AG20443 (cell line): ENCODE data around the gene IGSF11.

Source experiments
- DNase-seq: peaks from one replicate; pipeline ENCODE4 v3.0.0; 2012; ENCODE audit warnings: low spot score, mixed read lengths

Gene IGSF11

DNA sequence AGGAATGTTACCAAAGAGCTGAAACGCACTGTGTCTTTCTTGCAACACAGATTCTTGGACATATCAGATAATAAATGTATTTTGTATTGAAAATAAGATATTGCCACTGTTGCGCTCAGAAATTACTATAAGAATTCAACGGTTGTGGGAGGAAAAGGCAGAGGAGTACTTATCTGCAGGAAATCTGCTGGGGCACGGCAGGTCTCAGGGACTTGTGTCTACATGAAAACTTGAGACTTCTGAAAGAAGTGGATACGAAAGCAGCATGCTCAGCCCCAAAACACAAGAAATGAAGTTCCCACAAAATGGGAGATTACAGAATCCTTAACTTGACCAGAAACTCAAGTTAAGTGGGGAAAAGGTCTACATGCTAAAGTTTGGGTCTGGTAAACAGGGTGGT, 86.5 kb downstream of the IGSF11 start:
- no peak for DNase-seq

DNA sequence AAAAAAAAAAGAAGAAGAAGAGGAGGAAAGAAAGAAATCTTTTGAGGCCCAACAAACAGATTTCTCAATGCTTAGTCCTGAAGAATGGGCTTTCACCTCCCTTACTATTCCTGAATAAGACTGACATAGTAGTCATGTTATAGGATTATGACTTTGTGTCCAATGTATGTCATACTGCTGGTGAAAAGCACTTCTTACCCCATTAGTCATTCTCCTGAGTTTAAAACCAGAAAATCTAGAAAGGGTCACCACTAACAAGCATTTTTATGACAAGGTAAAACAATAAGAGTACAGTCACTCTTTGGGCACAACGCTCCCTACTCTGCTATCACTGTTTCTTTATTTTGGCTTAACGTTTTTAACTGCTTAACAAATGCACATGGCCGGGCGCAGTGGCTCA, 88.2 kb downstream of the IGSF11 start:
- DNase-seq: no peak

DNA sequence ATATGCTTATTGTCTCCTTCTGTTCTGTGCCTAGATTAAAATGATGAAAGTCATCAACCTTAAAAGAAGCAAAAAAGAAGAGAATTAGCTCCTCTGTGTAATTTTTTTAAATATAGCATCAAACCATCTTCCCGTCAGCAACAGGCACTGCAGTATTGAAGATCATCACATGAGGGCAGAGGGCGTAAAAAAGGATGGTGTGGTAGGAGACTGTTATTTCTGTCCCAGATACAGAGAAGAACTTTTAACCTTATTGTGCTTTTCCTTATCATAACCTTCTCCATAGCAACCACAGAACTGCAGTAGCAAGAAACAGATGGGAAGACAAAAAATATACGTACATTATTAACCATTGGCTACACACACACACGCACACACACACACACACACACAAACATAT, 88.8 kb downstream of the IGSF11 start:
- no peak for DNase-seq

DNA sequence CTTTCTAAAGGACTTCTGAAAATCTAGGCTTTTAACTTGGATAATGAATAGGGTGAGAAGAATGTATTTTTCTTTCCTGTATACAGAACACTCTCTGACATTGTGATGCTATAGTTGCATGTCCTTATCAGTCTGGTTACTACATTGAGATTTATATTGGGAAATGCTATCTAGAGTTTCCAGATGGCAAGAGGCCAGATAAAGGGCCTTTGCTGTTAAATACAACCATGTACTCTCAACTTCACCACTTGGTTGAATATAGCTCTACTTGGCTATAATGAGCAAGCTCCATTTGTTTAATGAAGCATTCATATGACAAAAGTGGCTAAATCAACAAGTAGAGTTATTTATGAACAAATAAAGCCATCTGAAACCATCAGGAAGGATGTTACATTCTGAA, 91.0 kb downstream of the IGSF11 start:
- no peak for DNase-seq

DNA sequence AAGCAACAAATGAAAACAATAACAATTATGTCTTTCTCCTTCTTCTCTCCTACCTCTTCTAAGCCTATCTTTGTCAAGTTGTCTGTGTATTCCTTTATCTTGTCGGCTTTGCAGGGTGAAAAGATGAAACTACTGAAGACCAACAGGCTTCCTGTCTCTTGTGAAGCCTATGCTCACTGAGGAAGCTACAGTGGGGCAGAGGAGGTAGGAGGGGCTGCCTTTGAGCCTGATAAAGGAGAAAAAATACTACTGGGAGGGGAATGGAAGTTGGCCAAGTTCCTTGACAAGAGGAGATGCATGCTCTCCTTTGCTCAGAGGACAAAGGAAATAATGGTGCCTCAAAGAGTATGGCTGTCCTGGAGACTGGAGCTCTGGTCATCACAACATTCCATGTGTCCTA, 92.0 kb downstream of the IGSF11 start:
- no peak for DNase-seq

DNA sequence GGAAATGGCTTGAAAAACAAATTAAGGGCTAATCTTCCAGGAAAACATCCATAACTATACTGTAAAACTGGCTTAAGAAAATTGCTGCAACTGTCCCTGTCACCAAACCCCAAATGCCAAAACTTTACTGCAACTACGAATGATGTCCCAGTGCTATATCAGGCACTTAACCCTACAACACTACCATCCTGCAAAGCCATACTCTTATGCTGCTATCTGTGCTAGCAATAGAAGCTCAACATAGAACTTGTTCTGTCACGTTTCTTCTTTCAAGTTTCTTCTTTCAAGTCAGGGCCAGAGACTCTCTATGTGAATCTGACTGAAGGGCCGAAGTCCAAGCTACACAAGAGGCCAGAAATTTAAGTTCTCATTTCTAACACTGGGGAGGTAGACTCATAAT, 92.5 kb downstream of the IGSF11 start:
- DNase-seq: no peak

DNA sequence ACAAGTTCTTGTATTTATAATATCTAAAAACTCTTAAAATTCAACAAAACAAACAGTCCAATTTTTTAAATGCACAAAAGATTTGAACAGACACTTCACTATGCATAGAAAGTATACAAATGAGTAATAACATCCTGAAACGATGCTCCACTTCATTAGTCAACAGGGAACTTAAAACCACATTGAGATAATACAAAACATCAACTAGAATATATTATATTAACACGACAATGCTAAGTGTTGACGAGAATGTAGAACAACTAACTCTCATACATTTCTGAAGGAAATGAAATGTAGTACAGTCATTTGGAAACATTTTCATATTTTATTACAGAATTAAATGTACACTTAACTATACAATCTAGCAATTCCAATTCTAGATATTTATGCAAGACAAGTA, 93.4 kb downstream of the IGSF11 start:
- no peak for DNase-seq

DNA sequence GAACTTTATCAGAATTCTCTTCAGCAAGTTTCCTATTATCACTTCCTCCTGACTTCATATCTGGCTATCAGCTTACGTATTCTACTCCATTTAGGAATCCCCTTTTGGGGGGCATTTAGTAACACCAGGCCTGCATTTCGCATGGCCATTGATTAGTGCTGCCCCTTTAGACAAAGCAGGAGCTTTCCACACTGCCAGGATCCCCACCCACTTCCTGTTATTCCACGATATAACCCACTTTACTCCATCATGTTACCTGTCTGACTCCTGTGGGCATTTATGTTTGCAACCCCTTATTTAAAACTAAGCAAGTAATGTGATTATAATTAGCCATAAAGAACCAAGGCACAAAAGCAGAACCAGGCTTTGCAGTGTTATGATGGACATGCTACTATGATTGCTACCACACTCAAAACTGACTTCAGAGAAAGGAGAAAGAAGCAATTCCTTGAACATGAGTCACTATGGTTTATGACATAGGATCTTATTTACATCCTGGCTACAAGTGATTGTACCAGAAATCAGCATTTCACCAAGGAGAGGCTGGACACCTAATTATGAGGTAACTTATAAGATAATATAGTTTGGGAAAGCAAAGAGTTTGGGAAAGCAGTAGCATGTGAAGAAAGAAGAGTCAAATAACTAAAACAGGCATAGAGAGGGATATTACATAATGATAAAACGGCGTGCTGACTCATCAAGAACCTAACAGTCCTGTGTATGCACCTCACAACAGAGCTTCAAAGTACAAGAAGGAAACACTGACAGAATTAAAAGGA, 96.3 kb downstream of the IGSF11 start:
- no peak for DNase-seq

DNA sequence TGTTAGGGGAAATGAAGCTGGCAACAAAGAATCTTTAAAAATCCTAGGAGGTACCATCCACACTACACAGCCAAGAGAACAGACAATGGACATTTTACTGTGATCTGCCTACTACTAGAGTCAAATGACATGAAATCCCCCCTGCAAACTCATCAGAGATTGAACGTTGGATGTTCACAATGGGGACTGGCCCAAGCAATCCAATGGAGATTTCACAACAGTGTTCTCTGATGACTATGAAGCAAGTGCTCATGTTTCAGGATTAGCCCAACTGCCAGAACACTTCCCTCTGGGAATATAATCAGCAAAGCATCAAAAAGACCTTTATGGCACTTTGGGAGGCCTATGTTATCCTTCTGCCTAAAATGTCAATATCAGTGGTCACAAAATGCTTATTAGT, 97.8 kb downstream of the IGSF11 start:
- no peak for DNase-seq

DNA sequence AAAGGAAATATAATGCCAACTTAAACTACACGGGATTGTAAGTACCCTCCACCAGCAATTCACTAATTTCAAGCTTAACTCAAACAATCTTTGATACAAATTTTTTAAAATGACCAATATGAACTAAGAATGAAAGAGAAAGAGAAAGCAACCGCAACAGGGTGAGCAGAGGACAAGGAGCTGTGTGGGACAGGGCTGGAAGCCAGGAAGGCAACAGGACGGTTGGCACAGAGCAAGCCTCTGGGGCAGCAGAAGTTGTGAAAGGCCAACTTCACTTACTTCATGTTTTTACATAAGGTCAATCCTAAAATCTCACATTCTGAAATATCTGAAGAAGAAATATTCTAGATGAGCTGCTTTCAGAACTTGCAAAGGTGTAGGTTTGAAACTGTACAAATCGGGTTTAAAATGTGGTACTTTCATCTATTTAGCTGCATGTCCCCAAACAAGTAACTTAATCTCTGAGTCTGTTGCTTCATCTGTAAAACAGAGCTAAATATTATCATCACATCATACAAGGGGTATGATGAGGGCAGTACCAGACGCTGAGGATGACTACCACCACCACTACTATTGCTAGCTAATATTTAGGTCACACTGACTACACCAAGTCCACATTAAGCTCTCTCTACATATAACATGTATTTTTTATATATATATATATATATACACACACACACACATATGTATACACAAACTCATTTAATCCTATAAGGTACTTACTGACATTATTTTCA, 101.7 kb downstream of the IGSF11 start:
- peak; percentile 24 for DNase-seq

DNA sequence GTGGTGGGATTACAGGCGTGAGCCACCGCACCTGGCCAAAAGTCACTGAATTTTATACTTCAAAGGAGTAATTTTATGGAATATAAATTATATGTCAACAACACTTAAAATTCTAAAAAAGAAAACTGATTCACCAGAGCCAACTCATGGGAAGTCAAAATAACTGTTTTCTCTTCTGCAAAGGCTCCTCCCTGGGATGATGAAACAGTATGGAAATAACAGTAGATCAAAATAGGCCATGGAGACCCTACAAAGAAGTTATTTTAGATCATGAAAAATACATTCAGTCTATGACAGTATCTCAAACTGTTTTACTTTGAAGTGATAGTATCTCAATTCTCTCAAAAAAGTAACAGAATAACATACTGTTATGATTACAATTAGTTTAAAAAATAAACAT, 102.7 kb downstream of the IGSF11 start:
- DNase-seq: no peak

DNA sequence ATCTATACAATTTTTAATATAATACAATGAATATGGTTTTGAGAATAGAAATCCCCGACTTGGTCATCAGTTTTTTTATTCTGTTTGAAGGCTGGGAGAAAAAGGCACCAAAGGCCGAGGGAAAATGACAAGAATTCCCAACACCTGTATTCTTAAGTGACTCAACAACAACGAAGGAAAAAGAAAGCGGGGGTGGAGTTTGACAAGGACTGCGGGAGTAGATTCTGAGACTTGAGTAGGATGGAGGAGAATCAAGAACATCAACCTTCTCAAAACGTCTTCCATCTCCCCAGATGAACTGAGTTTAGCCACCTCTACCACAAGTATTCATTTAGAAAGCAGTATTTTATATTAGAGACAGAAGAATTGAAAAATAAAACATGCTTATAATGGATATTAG, 107.2 kb downstream of the IGSF11 start:
- DNase-seq: no peak

DNA sequence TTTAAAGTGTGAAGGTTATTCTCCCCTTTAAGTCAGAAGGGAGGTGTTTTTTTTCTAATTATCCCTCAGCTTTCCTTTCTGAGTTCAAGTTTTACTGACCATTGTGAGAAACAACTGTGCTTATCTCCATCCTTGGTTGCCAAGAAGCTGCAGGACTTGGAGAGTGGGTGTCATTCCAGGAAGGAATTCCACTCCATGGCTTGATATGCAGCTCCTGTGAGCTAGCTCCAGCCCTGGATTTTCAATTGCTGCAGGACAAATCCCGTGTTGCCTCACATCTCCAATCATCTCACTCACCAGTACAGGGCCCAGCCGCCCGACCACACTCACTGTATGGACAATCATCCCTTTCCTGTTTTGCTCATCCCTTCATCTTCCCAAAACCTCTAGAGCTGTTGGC, 122.5 kb downstream of the IGSF11 start:
- DNase-seq: no peak

DNA sequence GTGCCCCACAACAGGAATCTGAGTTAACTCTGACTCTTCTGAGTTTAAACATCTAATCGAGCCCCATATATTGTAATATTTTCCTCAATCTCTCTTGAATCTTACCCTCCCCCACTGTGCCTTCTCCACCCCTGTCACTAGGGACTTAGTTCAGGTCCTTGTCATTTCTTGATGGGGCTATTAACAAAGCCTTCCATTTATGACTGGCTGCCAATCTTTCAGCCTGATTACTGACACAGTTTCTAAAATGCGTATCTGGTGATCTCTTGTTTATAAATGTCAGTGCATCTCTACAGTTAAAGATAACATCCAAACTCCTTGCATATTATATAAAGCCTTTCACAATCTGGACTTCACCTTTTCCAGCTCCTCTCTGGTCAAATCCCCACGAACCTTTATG, 124.3 kb downstream of the IGSF11 start:
- DNase-seq: no peak

DNA sequence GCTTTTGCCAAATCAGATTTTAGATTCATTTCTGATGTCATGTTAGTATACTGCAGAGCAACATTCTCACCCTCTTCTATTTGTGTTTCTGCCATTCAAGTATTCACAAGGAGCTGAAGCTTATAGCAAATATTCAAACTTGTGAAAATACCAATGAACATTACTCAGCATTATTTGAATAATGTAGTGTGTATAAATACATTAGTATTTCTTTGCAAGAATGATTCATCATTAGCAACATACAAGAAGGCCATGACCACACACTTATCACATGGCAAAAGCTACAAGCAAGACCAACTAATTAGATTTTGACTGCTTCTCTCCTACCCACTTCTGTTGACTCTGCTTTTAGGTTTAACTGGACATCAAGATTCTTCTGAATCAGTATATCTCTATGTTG, 124.9 kb downstream of the IGSF11 start:
- no peak for DNase-seq

DNA sequence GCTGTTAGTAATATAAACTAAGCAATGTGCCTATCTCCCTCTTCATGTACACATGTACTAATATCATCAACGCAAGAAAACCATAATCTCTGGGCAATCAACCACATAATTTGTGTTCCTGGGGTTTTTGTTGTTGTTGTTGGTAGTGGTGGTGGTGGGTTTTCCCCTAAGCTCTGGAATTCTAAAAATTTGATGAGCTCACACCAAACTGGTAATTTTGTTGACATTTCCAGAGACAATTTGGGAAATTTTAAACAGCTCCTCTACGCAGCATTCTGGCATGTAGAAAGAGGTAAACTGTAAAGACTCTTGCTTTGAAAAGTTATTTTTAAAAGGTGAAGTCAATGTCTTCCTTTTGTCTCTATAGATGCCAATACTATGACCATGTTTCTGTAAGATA, 126.7 kb downstream of the IGSF11 start:
- DNase-seq: no peak

DNA sequence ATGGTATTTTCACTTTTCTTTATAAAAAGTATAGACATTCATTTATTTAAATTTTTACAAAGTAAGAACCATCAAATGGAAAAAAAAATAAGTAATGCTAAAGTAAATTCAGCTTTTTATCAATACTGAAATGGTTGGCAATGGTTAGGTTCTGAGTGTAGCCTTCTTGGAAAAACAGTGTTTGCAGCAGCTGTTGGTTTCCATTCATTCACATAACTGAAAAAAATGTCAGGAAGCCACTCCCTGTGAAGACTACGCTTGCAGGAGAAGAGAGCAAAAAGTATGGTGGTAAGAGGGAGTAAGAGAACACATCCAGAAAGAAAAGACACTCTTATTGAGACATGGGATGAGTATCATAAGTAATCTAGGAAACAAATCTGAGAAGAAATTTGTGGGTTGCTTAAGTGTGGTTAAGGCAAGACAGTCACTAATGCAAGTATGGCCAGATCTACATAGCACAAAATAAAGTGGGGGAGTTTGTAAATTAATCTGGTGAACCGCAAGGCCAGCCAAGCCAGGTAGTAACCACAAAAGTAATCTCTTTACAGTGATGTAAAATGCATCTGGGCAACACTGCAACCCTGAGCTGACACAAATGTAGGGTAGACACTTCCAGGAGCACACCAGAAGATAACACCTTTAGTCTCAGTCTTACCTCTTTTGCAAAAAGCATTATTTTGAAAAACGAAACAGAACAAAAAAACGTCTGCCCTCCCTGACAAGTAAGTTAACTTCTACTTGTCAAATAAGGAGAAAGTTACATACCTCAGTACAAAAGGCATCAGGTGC, 133.7 kb downstream of the IGSF11 start:
- no peak for DNase-seq

DNA sequence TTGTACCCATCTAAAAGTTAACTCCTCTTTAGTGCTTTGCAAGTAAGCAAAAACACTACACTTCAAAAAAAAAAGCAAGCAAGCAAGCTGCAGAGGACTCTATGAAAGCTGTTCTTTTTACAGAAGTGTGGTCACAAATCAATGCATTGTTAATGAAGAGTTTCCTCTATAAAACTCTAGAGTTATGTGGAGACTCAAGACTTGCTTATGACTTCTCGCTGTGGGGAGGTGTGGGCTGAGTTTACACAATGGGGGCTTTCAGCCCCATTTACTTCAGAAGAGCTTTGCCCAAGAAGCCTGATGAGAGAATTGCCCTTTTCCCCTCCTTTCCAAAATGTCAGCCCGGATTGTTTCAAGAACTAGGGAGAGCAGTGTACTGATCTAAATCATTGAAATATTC, 144.4 kb downstream of the IGSF11 start:
- DNase-seq: no peak

DNA sequence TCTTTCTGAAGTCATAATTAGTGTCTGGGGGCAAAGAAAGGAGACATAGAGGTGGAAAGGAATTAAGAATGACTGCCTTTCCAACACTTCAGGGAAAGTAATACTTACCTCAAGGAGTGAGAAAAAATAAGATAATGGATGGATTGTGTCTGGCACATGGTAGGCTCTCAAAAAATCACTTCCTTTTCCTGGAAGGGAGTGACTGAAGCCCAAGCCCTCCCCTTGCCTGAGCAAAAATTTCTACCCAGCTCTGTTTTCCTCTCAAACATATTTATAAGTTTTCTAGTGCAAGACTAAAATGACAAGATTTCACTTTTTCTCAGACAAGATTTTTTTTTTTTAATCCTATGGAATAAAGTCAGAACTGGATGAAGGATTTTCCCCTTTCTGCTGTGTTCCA, 145.0 kb downstream of the IGSF11 start:
- no peak for DNase-seq

DNA sequence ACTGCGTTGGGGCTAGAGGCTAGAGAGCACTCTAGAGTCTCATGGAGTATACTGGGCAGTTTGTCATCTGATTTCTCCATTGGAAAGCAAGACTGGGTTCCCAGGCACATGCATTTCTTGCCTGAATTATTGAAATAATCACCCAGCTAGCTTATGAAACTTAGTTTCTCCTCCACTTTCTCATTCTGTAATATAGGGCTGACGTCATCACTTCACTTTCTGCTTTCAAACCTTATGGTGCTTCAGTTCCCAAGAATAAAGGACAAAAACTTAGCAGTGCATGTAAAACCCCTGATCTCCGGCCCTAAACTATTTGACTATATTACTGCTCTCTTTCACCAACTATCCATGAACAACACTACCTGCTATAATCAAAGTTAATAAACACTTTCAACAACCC, 147.9 kb downstream of the IGSF11 start:
- DNase-seq: no peak

DNA sequence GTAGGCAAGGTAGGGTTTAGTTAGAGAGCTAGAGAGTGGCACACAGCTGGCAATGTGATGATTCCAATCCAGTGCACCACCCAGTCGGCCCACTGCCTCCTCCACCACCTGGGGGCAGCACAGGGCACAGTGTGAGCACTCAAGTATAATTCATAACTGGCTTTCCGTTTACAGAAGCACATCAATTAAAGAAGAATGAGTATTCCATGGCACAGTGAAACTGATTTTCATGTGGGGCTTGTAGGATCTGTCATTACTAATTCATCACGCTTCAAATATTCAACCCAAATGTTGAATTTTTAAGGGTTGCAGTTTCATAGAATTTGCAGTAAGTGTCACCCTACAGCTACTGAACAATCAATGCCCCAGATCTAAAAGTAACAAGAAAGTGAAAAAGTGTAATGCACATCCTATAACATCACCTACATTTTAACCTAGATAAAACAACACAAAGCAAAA, 149.9 kb downstream of the IGSF11 start:
- peak; percentile 77 for DNase-seq

DNA sequence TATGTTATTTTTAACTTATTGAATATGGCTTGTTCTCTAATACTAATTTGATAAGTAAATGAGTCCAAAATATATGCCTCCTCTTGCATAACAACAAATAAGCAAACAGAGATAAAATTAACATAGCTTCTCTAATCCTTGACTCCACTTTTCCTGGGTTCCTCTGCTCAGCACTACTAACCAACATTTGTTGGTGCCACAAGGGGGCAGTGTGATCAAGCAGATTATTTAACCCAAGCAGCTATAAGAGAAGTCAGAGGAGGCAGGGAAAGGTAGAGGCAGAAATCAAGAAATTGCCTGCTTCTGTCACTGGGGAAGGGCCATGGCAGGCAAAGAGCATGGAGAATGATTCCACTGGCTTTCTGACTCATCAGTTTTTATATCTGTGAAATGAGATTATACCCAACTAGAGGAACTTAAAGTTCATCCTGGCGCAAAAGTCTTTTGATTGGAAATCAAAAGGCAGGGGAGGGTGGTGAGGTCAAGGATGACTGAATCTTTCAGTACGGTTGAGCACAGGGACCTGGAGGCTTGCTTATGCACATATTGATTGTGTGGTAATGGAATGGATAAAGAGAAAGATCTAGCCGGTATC, 152.2 kb downstream of the IGSF11 start:
- DNase-seq: peak; percentile 56

DNA sequence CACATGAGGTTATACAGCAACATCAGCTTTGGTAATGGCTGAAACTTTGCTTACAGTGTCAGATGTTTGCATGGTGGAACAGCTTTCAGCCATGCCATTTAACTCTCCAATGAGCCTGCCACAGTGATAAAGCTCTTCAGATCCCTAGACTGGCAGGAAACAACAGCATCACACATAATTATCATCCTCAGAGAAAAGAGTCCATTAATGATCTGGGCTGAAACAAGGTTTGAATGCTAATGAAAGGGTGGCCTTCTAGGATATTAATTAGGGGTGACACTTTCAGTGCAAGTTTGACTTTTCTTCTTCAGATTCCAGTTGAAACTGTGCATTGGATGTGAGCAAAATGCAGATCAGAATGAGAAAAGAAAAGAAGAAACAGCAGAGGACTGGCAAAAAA, 166.6 kb downstream of the IGSF11 start:
- no peak for DNase-seq
